Stimulated activated memory B cell treated with anti-CD40 and anti-IgM and Interleukin-4, amounts not matched to agents 10 μg/mL and 1 μg/mL and 100 μg/mL, for 72 hours (primary cell): ENCODE results near the gene DGKQ.
A peak's percentile ranks its signal among the peaks of the same experiment; 100 is the strongest.

Experiments
- ATAC-seq: fragments of 150-1000 bp; cut with Tn5 transposase; 2 replicates; pipeline ENCODE4 v1.10.0; 2021
- H3K27ac Mint-ChIP-seq: one replicate; pipeline ENCODE4 v1.8.0; 2022; ENCODE audit warnings: mild to moderate bottlenecking, mixed read lengths
- H3K27me3 Mint-ChIP-seq: one replicate; pipeline ENCODE4 v1.8.0; 2022; ENCODE audit warnings: mixed read lengths
- H3K36me3 Mint-ChIP-seq: one replicate; pipeline ENCODE4 v1.8.0; 2022; ENCODE audit warnings: mixed read lengths
- H3K4me1 Mint-ChIP-seq: one replicate; pipeline ENCODE4 v1.8.0; 2022; ENCODE audit warnings: mixed read lengths
- H3K4me3 Mint-ChIP-seq: one replicate; pipeline ENCODE4 v1.8.0; 2022; ENCODE audit warnings: mild to moderate bottlenecking, moderate library complexity, mixed read lengths
- H3K9me3 Mint-ChIP-seq: one replicate; pipeline ENCODE4 v1.8.0; 2022; ENCODE audit warnings: mixed read lengths

The DGKQ gene

GRCh38 chr4:991451-992296 is 18.3 kb upstream of the DGKQ start:
- ATAC-seq: no peak
- H3K9me3 Mint-ChIP-seq: no peaks in the 10 kb centered on the region

DNA sequence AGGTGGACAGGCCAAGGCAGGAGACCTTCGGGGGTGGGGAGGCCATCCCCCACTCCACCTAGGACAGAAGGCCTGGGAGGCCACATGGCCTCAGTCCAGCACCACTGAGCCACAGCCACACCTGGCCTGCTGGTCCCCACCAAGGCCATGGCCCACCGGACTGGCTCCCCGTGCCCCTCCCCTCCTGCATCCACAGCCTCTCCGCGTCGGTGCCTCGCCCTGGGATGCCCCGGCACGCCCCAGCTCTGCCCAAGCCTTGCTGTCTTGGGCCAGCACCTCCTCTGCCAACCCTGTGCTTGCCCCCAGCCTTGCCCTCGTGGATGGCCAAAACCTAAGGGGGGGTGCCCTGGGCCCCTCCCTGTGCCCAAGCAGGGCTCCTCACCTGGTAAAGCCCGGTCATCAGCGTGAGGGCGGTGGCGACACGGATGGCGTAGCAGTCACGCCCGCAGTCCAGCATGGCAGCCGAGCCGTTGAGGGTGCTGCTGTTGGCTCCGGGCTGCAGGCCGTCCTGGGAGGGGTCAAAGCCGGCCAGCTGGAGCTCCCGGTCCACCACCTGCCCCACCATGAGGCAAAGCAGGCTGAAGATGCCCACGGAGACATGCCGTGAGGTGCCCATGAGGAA is 17.5 kb upstream of the DGKQ start:
- H3K4me3 Mint-ChIP-seq: no peak overlapping the region
- peaks cover 7% of the 10 kb centered on the region for H3K27me3 Mint-ChIP-seq
- no peak for ATAC-seq
- H3K9me3 Mint-ChIP-seq: no peaks in the 10 kb centered on the region
- H3K36me3 Mint-ChIP-seq: peaks cover 19% of the 10 kb centered on the region
- H3K4me1 Mint-ChIP-seq: peaks cover 23% of the 10 kb centered on the region
- no peak overlapping the region for H3K27ac Mint-ChIP-seq

More at GRCh38 chr4:991451-992296, 18.3 kb upstream of the DGKQ start:
- Mint-ChIP-seq H3K27ac (peak overlapping the region; percentile 60), H3K4me3 (no peak overlapping the region), H3K27me3 (peaks cover 15% of the 10 kb centered on the region), H3K4me1 (peaks cover 21% of the 10 kb centered on the region), H3K36me3 (peaks cover 19% of the 10 kb centered on the region)

GRCh38 chr4:989722-990471 is 16.5 kb upstream of the DGKQ start:
- H3K27me3 Mint-ChIP-seq: no peaks in the 10 kb centered on the region
- H3K27ac Mint-ChIP-seq: no peak overlapping the region
- H3K4me3 Mint-ChIP-seq: no peak overlapping the region
- ATAC-seq: no peak
- peaks cover 27% of the 10 kb centered on the region for H3K4me1 Mint-ChIP-seq
- H3K9me3 Mint-ChIP-seq: no peaks in the 10 kb centered on the region
- H3K36me3 Mint-ChIP-seq: peaks cover 19% of the 10 kb centered on the region

DNA sequence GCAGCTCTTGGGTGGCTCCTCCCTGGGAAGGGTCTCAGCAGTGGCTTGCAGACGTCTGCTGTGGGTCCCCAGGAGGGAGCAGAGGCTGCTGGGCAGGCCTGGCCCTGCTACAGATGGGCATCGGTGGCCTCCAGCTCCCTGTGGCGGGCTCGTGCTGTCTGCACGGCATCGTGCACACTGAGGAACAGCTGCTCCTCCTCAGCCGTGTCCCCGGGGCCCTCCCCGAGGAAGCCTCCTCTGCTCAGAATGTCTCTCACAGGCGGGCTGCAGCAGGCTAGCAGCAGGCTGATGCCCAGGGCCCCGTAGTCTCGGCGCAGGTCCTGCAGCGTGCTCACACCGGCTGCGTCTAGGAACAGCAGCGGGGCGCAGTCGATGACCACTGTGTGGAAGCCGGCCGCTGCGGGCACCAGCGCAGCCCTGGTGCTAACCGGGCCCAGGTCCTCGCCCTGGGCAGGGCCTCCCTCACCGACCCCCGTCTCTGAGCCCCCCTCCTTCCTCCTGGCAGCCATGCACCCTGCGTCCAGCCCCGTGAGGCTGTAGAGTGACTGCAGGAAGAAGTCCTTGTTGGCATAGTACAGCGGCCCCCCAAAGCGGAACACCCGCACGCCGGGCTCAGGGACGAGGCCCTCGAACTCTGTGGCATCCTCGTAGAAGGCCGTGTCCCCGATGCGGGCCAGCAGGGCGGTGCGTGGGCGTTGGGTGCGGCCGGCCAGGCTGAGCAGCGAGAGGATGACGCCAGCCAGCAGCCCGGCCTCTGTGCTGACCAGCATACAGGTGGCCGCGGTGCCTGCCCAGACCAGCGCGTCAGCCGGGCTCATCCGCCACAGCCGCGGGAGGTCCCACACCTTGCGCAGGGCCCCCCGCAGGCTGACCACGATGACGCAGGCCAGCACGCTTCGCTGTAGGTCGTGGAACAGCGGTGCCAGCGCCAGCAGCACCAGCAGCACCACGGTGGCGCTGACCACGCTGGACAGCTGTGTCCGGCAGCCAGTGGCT is 15.7 kb upstream of the DGKQ start:
- no peaks in the 10 kb centered on the region for H3K9me3 Mint-ChIP-seq
- H3K4me3 Mint-ChIP-seq: no peak overlapping the region
- H3K36me3 Mint-ChIP-seq: peaks cover 19% of the 10 kb centered on the region
- no peaks in the 10 kb centered on the region for H3K27me3 Mint-ChIP-seq
- H3K4me1 Mint-ChIP-seq: peaks cover 29% of the 10 kb centered on the region
- ATAC-seq: no peak
- H3K27ac Mint-ChIP-seq: no peak overlapping the region

GRCh38 chr4:987624-988513 is 14.5 kb upstream of the DGKQ start:
- Mint-ChIP-seq H3K9me3 (no peaks in the 10 kb centered on the region), H3K27me3 (no peaks in the 10 kb centered on the region), H3K27ac (peak overlapping the region; percentile 62), H3K36me3 (peaks cover 19% of the 10 kb centered on the region), H3K4me3 (peak overlapping the region; percentile 84), H3K4me1 (peaks cover 29% of the 10 kb centered on the region)
- ATAC-seq: no peak

- H3K27me3 Mint-ChIP-seq: no peaks in the 10 kb centered on the region
- H3K27ac Mint-ChIP-seq: peak within 1 kb of the TSS; percentile 68
- ATAC-seq: peak; percentile 92
- H3K9me3 Mint-ChIP-seq: no peaks in the 10 kb centered on the region
- H3K4me3 Mint-ChIP-seq: peak within 1 kb of the TSS; percentile 84
- H3K36me3 Mint-ChIP-seq: peaks cover 19% of the 10 kb centered on the region
- H3K4me1 Mint-ChIP-seq: peaks cover 29% of the 10 kb centered on the region
These were observed 13.7 kb upstream of the DGKQ start, which contains the start of gene IDUA for GRCh38 chr4:986879-987623. Gene IDUA, plus strand, starts transcription at chr4:987044. Its CDS starts 41 bp downstream, at chr4:987085.

DNA sequence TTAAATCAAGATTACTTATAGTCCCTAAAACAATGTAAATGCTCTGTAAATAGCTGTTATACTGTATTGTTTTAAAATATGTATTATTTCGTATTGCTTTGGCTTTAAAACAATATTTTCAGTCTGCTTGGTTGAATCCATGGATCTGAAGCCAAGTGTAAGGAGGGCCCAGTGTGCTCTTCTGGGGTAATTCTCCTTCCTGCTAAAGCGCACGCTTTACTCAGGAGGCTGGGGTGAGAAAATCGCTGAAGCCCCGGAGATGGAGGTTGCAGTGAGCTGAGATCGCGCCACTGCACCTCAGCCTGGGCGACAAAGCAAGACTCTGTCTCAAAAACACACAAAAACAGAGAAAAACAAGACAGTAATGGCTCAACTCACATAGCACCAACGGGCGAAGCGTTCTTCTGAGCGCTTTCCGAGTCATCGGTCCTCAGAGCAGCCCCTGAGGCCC is 13.1 kb upstream of the DGKQ start:
- H3K36me3 Mint-ChIP-seq: peaks cover 19% of the 10 kb centered on the region
- ATAC-seq: peak; percentile 12
- no peaks in the 10 kb centered on the region for H3K9me3 Mint-ChIP-seq
- H3K4me3 Mint-ChIP-seq: peak overlapping the region; percentile 84
- H3K4me1 Mint-ChIP-seq: peaks cover 29% of the 10 kb centered on the region
- peak overlapping the region; percentile 68 for H3K27ac Mint-ChIP-seq
- H3K27me3 Mint-ChIP-seq: no peaks in the 10 kb centered on the region

GRCh38 chr4:985123-985830 is 11.9 kb upstream of the DGKQ start:
- no peak overlapping the region for H3K27ac Mint-ChIP-seq
- peaks cover 29% of the 10 kb centered on the region for H3K4me1 Mint-ChIP-seq
- peak overlapping the region; percentile 72 for H3K4me3 Mint-ChIP-seq
- no peaks in the 10 kb centered on the region for H3K9me3 Mint-ChIP-seq
- H3K27me3 Mint-ChIP-seq: no peaks in the 10 kb centered on the region
- peak; percentile 71 for ATAC-seq
- H3K36me3 Mint-ChIP-seq: peaks cover 10% of the 10 kb centered on the region

DNA sequence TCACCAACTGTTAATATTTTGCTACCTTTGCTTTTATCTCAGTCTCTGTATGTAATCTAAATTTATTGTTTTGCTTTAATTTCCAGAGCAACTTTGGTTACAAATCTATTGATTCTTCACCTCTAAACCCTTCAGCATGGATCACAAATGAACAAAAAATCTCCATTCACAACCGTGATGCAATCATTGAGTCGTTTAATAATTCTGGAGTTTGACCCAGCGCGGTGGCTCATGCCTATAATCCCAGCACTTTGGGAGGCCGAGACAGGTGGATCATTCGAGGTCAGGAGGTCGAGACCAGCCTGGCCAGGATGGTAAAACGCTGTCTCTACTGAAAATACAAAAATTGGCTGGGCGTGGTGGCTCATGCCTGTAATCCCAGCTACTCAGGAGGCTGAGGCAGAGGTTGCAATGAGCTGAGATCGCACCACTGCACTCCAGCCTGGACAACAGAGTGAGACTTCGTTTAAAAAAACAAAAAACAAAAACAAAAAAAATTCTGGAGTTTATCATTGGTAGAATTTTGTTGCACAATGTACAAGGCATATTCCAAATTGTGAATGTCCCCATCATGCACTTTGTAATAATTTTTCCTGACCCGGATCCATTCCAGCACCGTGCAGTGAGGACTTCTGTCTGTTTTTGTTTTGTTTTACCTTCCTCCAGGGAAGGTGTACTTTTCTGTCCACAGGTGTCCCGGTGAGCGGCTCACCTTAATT is 11.1 kb upstream of the DGKQ start:
- Mint-ChIP-seq H3K9me3 (no peaks in the 10 kb centered on the region), H3K36me3 (peaks cover 5% of the 10 kb centered on the region), H3K4me3 (peak overlapping the region; percentile 72), H3K4me1 (peaks cover 29% of the 10 kb centered on the region), H3K27me3 (no peaks in the 10 kb centered on the region), H3K27ac (no peak overlapping the region)
- no peak for ATAC-seq

GRCh38 chr4:982814-983213 is 9.4 kb upstream of the DGKQ start:
- no peaks in the 10 kb centered on the region for H3K36me3 Mint-ChIP-seq
- no peak overlapping the region for H3K4me3 Mint-ChIP-seq
- no peaks in the 10 kb centered on the region for H3K27me3 Mint-ChIP-seq
- no peaks in the 10 kb centered on the region for H3K9me3 Mint-ChIP-seq
- no peak overlapping the region for H3K27ac Mint-ChIP-seq
- ATAC-seq: no peak
- peaks cover 20% of the 10 kb centered on the region for H3K4me1 Mint-ChIP-seq

DNA sequence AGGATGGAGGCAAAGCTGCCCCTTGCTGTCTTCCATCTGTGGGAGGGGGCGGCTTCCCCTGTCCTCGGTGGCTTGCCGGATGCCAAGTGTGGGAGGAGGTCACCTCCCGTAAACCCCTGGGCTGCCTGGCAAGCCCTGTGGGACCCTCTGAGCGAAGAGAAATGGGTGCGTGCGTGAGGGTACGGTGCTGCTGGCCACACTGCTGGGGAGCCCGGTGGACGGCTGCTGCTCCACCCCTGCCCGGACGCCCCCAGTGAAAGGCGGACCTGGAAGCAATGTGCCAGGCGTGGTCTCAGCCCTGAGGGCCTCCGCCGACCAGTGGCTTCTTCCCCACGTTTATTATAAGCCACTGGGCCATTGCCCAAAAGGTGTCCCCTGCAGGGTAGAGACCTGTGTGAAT is 8.9 kb upstream of the DGKQ start:
- ATAC-seq: no peak
- Mint-ChIP-seq H3K36me3 (no peaks in the 10 kb centered on the region), H3K4me3 (no peak overlapping the region), H3K27ac (no peak overlapping the region), H3K4me1 (peaks cover 15% of the 10 kb centered on the region), H3K27me3 (no peaks in the 10 kb centered on the region), H3K9me3 (no peaks in the 10 kb centered on the region)
